ENCODE results near the gene SIGLEC12. TPM values are rescaled to one million over a fixed set of nuclear protein-coding genes. Genes with fewer than 3 reads are reported as not detected.
A peak's percentile ranks its signal among the peaks of the same experiment; 100 is the strongest.

SIGLEC12 gene
- total and polyA plus RNA-seq, 5 donors, result 0.05 to 0.36 TPM; not detected in 3

DNA sequence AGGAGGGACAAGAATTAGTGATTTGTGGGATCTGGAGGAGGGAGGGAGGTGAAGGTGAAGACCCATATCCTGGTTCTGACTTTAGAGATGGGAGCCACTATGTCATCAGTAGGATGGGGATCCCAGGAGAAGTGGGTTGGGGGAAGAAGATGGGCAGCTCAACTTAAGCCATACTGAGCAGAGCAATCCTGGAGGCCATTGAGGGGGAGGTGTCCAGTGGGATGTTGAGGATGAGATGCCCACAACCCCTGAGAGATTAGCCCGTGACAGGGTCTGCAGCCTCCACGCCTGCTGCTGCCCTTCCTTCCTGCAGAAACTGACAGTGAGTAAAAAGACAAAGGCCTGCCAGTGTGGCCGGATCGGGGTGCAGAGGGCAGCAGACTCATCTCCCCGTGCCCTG is 41.1 kb upstream of the SIGLEC12 start:
- H3K9me3 ChIP-seq (ENCODE audit: control insufficient read depth, low read length), result no peaks in the 10 kb centered on the region
- no peaks in the 10 kb centered on the region for H3K4me1 ChIP-seq (ENCODE audit: control insufficient read depth, insufficient read depth, low read length)
- intact Hi-C loops (cut with DNase I), result no loop called here
- H3K27me3 ChIP-seq (ENCODE audit: control insufficient read depth, insufficient read depth), result peaks cover 3% of the 10 kb centered on the region
- 56% methylated on average over 5 of the region's 5 CpGs for WGBS
- H3K27ac ChIP-seq (ENCODE audit: low read length), result no peak overlapping the region
- ATAC-seq (no peak), DNase-seq (no peak)
- H3K4me3 ChIP-seq (ENCODE audit: low read length), result no peak overlapping the region

DNA sequence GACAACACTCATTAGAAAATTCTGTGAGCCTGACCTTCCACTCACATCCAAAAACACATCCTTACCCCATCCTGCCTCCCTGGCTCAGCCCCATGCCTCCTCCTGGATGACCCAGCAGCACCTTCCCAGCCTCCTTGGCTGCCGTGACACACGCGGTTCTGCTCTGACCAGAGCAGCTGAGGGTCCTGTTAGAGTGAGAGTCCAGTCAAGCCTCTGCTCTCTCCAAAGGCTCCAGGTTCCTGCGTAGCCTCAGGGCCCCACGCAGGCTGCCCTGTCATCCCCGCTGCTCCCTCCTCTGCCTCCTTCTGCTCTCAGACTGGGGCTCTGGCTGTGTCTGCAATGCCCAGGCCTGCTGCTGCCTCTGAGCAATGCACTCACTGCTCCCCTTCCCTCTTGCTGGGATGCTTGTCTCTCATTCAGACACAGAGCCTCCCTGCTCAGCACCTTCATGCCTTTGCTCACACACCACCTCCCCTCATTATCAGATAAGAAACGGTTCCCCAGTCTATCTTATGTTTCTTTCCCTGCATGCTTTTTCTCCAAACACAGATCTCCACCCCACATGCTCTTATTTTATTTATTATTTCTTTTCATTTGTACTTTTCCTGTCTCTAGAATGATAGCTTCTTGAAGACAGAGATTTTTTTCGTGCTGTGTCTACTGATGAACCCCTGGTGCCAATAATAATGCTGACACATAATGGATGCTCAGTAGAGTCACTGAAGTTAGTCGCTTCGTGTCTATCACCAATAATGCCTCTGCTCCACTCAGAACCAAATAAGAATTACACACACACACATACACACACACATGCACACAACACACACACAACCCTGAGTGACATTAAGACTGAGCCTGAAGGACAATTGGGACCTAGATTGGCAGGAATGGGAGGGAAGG is 40.1 kb upstream of the SIGLEC12 start:
- Histone ChIP-seq H3K27ac (ENCODE audit: low read length) (no peak overlapping the region), H3K9me3 (ENCODE audit: control insufficient read depth, low read length) (no peaks in the 10 kb centered on the region), H3K4me1 (ENCODE audit: control insufficient read depth, insufficient read depth, low read length) (no peaks in the 10 kb centered on the region), H3K4me3 (ENCODE audit: low read length) (no peak overlapping the region), H3K27me3 (ENCODE audit: control insufficient read depth, insufficient read depth) (peaks cover 3% of the 10 kb centered on the region)
- DNase-seq, result no peak
- intact Hi-C loops (cut with DNase I), result no loop called here
- WGBS, result 60% methylated on average over 10 of the region's 10 CpGs
- ATAC-seq, result peak in 1 of 2 donors; percentile 33

DNA sequence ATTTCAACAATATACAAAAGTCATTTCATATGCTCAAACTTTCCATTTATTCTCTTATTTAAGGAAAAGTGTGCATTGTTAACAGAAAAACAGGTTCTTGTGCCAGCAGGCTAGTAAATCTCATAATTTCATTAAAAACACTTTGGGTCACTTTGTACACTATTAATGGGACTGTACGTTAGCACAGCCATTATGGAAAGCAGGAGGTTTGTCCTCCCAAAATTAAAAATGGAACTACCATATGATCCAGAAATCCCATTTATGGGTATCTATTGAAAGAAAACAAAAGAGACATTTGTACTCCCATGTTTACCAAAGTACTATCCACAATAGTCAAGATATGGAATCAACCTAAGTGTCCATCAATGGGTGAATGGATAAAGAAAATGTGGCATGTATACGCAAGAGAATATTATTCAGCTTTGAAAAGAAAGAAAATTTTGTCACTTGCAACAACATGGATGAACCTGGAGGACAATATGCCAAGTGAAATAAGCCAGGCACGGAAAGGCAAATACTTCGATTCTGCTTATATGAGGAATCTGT is 38.3 kb upstream of the SIGLEC12 start:
- no peak overlapping the region for H3K27ac ChIP-seq (ENCODE audit: low read length)
- peaks cover 3% of the 10 kb centered on the region for H3K27me3 ChIP-seq (ENCODE audit: control insufficient read depth, insufficient read depth)
- DNase-seq (no peak), ATAC-seq (no peak)
- no peak overlapping the region for H3K4me3 ChIP-seq (ENCODE audit: low read length)
- intact Hi-C loops (cut with DNase I), result no loop called here
- no peaks in the 10 kb centered on the region for H3K9me3 ChIP-seq (ENCODE audit: control insufficient read depth, low read length)
- WGBS, result 84% methylated on average over 4 of the region's 4 CpGs
- H3K4me1 ChIP-seq (ENCODE audit: control insufficient read depth, insufficient read depth, low read length), result no peaks in the 10 kb centered on the region

DNA sequence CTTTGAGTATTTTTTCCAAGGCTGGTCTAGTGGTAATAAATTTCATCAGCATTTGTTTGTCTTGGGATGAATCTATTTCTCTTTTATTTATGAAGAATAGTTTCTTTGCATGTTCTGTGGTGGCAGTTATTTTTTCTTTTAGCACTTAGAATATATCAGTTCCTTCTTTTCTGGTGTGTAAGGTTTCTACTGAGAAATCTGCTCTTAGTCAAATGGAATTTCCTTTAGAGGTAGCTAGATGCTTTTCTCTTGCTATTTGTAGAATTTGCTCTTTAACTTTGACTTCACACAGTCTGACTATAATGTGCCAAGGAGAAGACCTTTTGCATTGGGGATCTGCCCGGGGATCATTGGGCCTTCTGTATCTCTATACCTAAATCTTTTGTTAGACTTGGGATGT is 33.9 kb upstream of the SIGLEC12 start:
- 75% methylated on average over 1 of the region's 1 CpG for whole genome bisulfite sequencing
- no peak overlapping the region for H3K27ac ChIP-seq (ENCODE audit: low read length)
- intact Hi-C loops (cut with DNase I), result no loop called here
- no peaks in the 10 kb centered on the region for H3K9me3 ChIP-seq (ENCODE audit: control insufficient read depth, low read length)
- DNase-seq, result no peak
- H3K27me3 ChIP-seq (ENCODE audit: control insufficient read depth, insufficient read depth), result peaks cover 3% of the 10 kb centered on the region
- no peaks in the 10 kb centered on the region for H3K4me1 ChIP-seq (ENCODE audit: control insufficient read depth, insufficient read depth, low read length)
- H3K4me3 ChIP-seq (ENCODE audit: low read length), result no peak overlapping the region
- ATAC-seq, result no peak

DNA sequence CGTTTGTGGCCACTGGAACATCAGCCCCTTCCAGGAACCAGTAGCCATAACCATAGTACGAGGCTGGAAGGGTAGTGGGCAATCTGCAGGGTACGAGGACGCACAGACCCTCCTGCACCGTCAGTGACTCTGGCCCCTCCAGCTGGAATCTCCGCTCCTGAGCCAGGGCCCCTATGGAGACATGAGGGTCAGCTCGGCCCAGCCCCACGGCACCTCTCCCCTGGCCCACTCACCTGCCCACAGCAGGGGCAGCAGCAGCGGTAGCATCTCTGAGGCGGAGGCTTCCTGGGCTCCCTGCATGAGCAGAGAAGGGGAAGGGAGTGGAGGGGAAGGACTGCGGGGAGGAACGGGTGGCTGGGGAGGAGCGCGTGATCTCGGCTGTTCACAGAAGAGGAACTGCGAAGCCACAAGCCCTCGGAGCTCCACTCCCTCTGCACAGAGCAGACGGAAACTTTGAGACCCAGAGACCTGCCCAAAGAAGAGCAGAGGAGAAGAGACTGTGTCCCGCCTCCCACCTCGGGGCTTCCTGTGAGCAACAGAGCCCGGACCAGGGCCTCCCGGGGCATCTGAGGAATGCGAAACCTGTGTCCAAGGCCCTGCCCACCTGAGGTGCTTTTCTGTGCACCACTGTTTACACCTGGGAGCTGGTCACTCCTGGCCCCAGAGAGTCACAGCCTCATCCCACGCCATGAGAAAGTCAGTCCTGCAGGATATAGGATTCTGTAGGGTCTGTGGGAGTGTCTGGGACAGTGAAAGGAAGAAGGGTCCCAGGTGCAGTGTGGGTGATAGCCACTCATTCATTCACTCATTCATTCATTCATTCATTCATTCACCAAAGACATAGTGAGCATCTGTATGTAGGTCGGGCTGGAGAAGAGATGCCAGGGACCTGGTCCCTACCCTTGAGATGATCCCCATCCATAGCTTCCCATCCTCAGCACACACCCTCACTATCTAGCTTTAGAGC is 30.0 kb upstream of the SIGLEC12 start, which contains the start of gene SIGLEC6:
TSS of gene SIGLEC6 (minus strand) at position 322 of the 967 bp plus-strand sequence. CDS start at position 300, 22 bp downstream.
- H3K27me3 ChIP-seq (ENCODE audit: control insufficient read depth, insufficient read depth), result no peaks in the 10 kb centered on the region

DNA sequence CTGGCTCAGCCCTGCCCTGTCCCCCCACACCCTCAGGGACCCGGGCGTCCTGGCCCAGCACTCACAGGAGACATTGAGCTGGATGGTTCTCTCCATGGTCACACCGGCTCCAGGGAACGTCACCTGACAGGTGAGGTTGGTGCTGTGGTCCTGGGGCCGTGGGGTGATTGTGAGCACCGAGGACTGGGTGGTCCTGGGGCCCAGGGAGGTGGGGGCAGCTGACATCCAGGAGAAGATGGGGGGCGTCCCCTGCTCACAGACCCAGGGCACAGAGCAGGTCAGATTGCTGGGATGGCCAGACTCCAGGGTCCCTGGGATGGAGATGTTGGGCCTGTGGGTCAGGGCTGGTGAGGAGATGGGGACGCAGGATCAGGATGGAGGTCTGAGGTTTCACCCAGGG is 29.0 kb upstream of the SIGLEC12 start:
- Histone ChIP-seq H3K4me3 (ENCODE audit: low read length) (no peak overlapping the region), H3K9me3 (ENCODE audit: control insufficient read depth, low read length) (no peaks in the 10 kb centered on the region), H3K4me1 (ENCODE audit: control insufficient read depth, insufficient read depth, low read length) (no peaks in the 10 kb centered on the region), H3K27me3 (ENCODE audit: control insufficient read depth, insufficient read depth) (no peaks in the 10 kb centered on the region), H3K27ac (ENCODE audit: low read length) (no peak overlapping the region)
- intact Hi-C loops (cut with DNase I), result no loop called here
- ATAC-seq (no peak), DNase-seq (no peak)
- WGBS, result 86% methylated on average over 8 of the region's 8 CpGs

More for the DNA sequence above, 30.0 kb upstream of the SIGLEC12 start, which contains the start of gene SIGLEC6:
- no peaks in the 10 kb centered on the region for H3K4me1 ChIP-seq (ENCODE audit: control insufficient read depth, insufficient read depth, low read length)
- H3K4me3 ChIP-seq (ENCODE audit: low read length), result no peak within 1 kb of the TSS
- intact Hi-C loops (cut with DNase I), result no loop called here
- peak; percentile 41 to 77 (median 76) for DNase-seq
- ATAC-seq, result peak; percentile 47 to 75
- 40% methylated on average over 25 of the region's 25 CpGs for WGBS
- H3K27ac ChIP-seq (ENCODE audit: low read length), result no peak within 1 kb of the TSS
- H3K9me3 ChIP-seq (ENCODE audit: control insufficient read depth, low read length), result no peaks in the 10 kb centered on the region

DNA sequence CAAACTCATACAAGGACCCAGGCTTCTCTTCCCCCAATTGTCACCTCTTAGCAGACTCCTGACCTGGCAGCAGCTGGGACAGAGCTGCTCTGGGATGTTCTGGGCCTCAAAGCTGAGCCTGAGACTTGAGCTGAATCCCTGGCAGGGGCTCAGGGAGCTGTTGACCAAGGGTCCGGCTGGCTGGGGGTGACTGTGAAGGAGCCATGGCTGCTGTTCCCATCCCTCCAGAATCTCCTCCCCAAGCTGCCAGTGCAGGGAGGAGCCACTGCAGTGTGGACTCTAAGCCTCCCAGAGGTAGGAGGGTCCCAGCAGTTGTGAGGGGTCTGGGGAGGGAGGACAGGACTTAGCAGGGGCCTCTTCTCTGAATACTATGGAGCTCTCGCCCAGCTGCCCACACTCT is 27.7 kb upstream of the SIGLEC12 start:
- intact Hi-C loops (cut with DNase I), result no loop called here
- Histone ChIP-seq H3K27ac (ENCODE audit: low read length) (no peak overlapping the region), H3K9me3 (ENCODE audit: control insufficient read depth, low read length) (no peaks in the 10 kb centered on the region), H3K4me1 (ENCODE audit: control insufficient read depth, insufficient read depth, low read length) (no peaks in the 10 kb centered on the region), H3K4me3 (ENCODE audit: low read length) (no peak overlapping the region), H3K27me3 (ENCODE audit: control insufficient read depth, insufficient read depth) (no peaks in the 10 kb centered on the region)
- DNase-seq (no peak), ATAC-seq (no peak)
- WGBS, result 73% methylated on average over 2 of the region's 2 CpGs

DNA sequence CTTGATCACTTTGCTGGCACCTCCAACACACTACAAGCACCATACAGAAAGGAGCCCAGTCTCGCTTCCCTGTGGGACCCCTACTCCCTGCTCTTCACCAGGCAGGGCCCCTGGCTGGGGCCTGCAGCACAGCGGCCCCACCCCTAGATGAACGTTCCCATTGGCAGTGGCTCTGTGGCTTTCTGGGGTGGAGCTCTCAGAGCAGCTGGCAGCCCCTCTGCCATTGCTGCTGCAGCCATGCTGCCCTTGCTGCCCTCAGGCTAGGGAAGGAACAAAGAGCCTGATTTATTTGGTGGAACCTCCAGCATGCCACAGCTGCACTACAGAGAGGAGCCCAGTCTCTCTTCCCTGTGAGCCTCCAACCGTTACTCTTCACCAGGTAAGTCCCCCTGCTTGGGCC is 24.1 kb upstream of the SIGLEC12 start:
- intact Hi-C loops (cut with DNase I), result no loop called here
- Histone ChIP-seq H3K4me3 (ENCODE audit: low read length) (no peak overlapping the region), H3K9me3 (ENCODE audit: control insufficient read depth, low read length) (no peaks in the 10 kb centered on the region), H3K4me1 (ENCODE audit: control insufficient read depth, insufficient read depth, low read length) (no peaks in the 10 kb centered on the region), H3K27ac (ENCODE audit: low read length) (no peak overlapping the region), H3K27me3 (ENCODE audit: control insufficient read depth, insufficient read depth) (no peaks in the 10 kb centered on the region)
- ATAC-seq, result no peak
- 52% methylated on average over 4 of the region's 4 CpGs for WGBS
- no peak for DNase-seq

DNA sequence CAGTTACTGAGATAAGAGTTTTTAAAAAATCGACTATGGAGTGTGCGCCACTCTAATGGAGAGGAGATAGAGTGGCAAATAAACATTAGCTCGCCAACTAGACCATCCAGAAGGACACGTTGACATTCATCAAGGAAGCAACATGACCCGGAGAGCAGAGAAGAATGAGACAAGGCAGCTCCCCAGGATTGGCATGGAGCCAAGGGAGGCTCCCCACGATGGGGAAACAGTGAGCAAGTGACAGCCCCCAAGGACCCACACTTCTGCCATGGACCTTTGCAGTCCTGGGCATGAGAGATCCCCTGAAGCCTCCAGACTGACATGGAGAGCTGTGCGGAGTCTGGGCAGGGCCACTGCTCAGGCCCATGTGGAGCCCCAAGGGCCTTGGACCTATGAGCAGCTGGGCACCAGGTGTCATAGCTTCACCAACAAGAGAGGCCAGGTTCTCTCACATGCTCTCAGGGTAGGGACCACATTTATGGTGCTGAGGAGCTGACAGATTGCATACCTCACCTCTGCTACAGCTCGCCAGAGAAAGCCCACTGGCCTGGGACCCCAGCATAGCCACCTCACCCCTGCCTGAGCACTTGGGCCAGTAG is 23.2 kb upstream of the SIGLEC12 start:
- Histone ChIP-seq H3K27me3 (ENCODE audit: control insufficient read depth, insufficient read depth) (no peaks in the 10 kb centered on the region), H3K4me3 (ENCODE audit: low read length) (no peak overlapping the region), H3K9me3 (ENCODE audit: control insufficient read depth, low read length) (no peaks in the 10 kb centered on the region), H3K27ac (ENCODE audit: low read length) (no peak overlapping the region), H3K4me1 (ENCODE audit: control insufficient read depth, insufficient read depth, low read length) (no peaks in the 10 kb centered on the region)
- DNase-seq (no peak), ATAC-seq (no peak)
- 67% methylated on average over 8 of the region's 8 CpGs for WGBS
- intact Hi-C loops (cut with DNase I), result no loop called here

DNA sequence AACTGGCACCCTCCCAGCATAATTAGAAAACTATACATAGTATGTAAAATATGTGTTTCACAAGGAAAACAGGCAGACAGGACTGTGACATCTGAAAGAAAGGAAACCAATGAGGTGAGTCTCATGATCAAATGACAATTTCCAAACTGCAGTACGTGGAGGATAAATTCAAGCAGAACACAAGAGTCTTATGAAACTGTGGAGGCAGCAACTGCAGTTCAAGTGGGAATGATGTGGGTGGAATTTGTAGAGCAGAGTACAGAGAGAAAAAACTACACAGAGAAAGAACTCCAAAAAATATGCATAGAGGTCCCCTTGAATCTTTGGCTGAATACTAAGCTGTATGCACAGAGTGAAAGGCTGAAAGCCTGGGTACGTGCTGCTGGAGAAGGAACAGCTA is 20.2 kb upstream of the SIGLEC12 start:
- 57% methylated on average over 2 of the region's 2 CpGs for WGBS

More for the DNA sequence above, 20.2 kb upstream of the SIGLEC12 start:
- ATAC-seq, result no peak
- Histone ChIP-seq H3K4me1 (ENCODE audit: control insufficient read depth, insufficient read depth, low read length) (no peaks in the 10 kb centered on the region), H3K9me3 (ENCODE audit: control insufficient read depth, low read length) (no peaks in the 10 kb centered on the region), H3K27me3 (ENCODE audit: control insufficient read depth, insufficient read depth) (no peaks in the 10 kb centered on the region), H3K27ac (ENCODE audit: low read length) (no peak overlapping the region), H3K4me3 (ENCODE audit: low read length) (no peak overlapping the region)
- DNase-seq, result no peak
- intact Hi-C loops (cut with DNase I), result no loop called here
